Progenitor cell of endocrine pancreas (in vitro differentiated cells): ENCODE measurements around the gene AK9. TPM values are rescaled to one million over a fixed set of nuclear protein-coding genes. Genes with fewer than 3 reads are reported as not detected.
"Not testable (repeated sequence)": the region's sequence is repeated elsewhere in the genome, so short reads cannot be mapped to it uniquely, and the experiment has no call there.

ENCODE experiments used
- DNase-seq: peaks from one replicate; pipeline ENCODE4 v3.0.0; 2021; ENCODE audit warnings: low spot score; ENCODE audit not compliant: unreplicated experiment
- H3K27ac Mint-ChIP-seq: 2 replicates; pipeline ENCODE4 v1.8.0; 2021; ENCODE audit warnings: mild to moderate bottlenecking, moderate library complexity, mixed read lengths
- H3K27me3 Mint-ChIP-seq: 2 replicates; pipeline ENCODE4 v1.8.0; 2021; ENCODE audit warnings: mixed read lengths
- H3K36me3 Mint-ChIP-seq: 2 replicates; pipeline ENCODE4 v1.8.0; 2022; ENCODE audit warnings: mixed read lengths; ENCODE audit not compliant: insufficient read depth
- H3K4me1 Mint-ChIP-seq: 2 replicates; pipeline ENCODE4 v1.8.0; 2021; ENCODE audit warnings: low read depth, mixed read lengths
- H3K4me3 Mint-ChIP-seq: 2 replicates; pipeline ENCODE4 v1.8.0; 2021; ENCODE audit warnings: low read depth, mild to moderate bottlenecking, moderate library complexity, mixed read lengths
- H3K9me3 Mint-ChIP-seq: 2 replicates; pipeline ENCODE4 v1.8.0; 2021; ENCODE audit warnings: low read depth, mixed read lengths
- CTCF ChIP-seq: fragments of 200-600 bp; sonication (generic); IDR thresholded peaks from one replicate; pipeline ENCODE4 v1.5.0; 2021; ENCODE audit warnings: antibody characterized with exemption, mild to moderate bottlenecking; ENCODE audit not compliant: unreplicated experiment
- total RNA-seq: library from RNA; stranded (reverse); gene quantifications from 2 replicates; pipeline ENCODE4 v1.2.1, GENCODE V29; 2021

The AK9 gene
- total RNA-seq, 1 donor from 2014 or later = 12.8 TPM

DNA sequence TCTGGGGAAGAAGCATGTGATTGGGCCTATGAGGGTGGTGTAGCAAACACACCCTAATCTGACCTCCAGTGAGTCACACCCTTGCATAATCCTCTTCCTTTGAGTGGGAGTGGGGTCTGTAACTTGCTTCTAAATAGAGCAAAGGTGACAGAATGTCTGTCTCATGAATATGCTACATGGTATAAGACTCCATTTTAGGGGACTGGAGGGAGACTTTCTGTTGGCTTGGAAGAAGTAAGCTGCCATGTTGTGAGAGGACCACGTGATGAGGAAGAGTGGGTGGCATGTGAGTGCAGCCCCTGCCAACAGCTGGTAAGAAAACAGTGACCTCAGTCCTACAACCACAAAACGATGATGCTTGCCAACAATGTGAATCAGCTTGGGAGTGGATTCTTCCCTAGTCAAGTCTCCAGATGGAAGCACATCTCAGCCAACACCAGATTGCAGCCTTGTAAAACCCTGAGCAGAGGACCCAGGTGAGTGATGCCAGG, 3.7 kb downstream of the AK9 start:
- Mint-ChIP-seq H3K4me1 (peaks cover 9% of the 10 kb centered on the region), H3K9me3 (peaks cover 18% of the 10 kb centered on the region), H3K27me3 (no peaks in the 10 kb centered on the region), H3K27ac (no peak overlapping the region), H3K36me3 (peaks cover 17% of the 10 kb centered on the region), H3K4me3 (no peak overlapping the region)
- TF ChIP-seq CTCF = no peak
- no peak for DNase-seq

- H3K4me3 Mint-ChIP-seq = no peak overlapping the region
These were observed 4.3 kb downstream of the AK9 start for GRCh38 chr6:109686566-109687265.

DNA sequence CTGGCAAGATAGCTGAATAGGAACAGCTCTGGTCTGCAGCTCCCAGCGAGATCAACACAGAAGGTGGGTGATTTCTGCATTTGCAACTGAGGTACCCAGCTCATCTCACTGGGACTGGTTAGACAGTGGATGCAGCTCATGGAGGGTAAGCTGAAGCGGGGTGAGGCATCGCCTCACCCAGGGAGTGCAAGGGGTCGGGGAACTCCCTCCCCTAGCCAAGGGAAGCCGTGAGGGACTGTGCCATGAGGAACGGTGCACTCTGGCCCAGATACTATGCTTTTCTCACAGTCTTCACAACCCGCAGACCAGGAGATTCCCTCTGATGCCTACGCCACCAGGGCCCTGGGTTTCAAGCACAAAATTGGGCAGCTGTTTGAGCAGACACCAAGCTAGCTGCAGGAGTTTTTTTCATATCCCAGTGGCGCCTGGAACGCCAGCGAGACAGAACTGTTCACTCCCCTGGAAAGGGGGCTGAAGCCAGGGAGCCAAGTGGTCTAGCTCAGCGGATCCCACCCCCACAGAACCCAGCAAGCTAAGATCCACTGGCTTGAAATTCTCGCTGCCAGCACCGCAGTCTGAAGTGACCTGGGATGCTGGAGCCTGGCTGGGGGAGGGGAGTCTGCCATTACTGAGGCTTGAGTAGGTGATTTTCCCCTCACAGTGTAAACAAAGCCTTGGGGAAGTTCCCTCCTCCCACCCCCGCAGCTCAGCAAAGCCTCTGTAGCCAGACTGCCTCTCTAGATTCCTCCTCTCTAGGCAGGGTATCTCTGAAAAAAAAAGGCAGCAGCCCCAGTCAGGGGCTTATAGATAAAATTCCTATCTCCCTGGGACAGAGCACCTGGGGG, 12.1 kb downstream of the AK9 start:
- Mint-ChIP-seq H3K4me3 (peak overlapping the region; percentile 52), H3K36me3 (peaks cover 18% of the 10 kb centered on the region), H3K9me3 (peaks cover 26% of the 10 kb centered on the region), H3K27ac (peak overlapping the region; percentile 89)
- not testable (repeated sequence) for H3K27me3 Mint-ChIP-seq, DNase-seq, H3K4me1 Mint-ChIP-seq

More at GRCh38 chr6:109686566-109687265, 4.3 kb downstream of the AK9 start:
- no peak for TF ChIP-seq CTCF
- H3K4me1 Mint-ChIP-seq = peaks cover 6% of the 10 kb centered on the region
- H3K27ac Mint-ChIP-seq = no peak overlapping the region
- no peaks in the 10 kb centered on the region for H3K27me3 Mint-ChIP-seq
- H3K36me3 Mint-ChIP-seq = peaks cover 20% of the 10 kb centered on the region
- peaks cover 21% of the 10 kb centered on the region for H3K9me3 Mint-ChIP-seq
- no peak for DNase-seq

DNA sequence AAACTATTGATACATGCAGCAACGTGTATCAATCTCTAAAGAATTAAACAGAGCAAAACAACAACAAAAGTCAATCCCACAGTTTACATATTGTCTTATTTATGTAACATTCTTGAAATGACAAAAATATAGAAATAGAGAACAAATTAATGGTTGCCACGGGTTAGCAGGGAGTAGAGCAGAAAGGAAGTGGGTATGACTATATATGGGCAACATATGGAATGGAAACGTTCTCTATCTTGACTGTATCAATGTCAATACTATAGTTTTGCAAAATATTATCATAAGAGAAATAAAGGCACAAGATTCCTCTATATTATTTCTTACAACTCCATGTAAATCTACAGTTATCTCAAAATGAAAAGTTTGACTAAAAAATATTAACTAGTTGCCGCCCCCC, 12.8 kb downstream of the AK9 start:
- no peak for DNase-seq
- Mint-ChIP-seq H3K27me3 (no peaks in the 10 kb centered on the region), H3K9me3 (peaks cover 21% of the 10 kb centered on the region), H3K27ac (no peak overlapping the region), H3K4me1 (peaks cover 9% of the 10 kb centered on the region), H3K36me3 (peaks cover 13% of the 10 kb centered on the region), H3K4me3 (no peak overlapping the region)
- TF ChIP-seq CTCF = no peak

GRCh38 chr6:109676724-109677123, 14.3 kb downstream of the AK9 start:
- no peaks in the 10 kb centered on the region for H3K27me3 Mint-ChIP-seq
- peaks cover 9% of the 10 kb centered on the region for H3K4me1 Mint-ChIP-seq
- peaks cover 8% of the 10 kb centered on the region for H3K9me3 Mint-ChIP-seq
- no peak overlapping the region for H3K4me3 Mint-ChIP-seq
- DNase-seq = no peak
- TF ChIP-seq CTCF = no peak
- H3K27ac Mint-ChIP-seq = no peak overlapping the region
- H3K36me3 Mint-ChIP-seq = peaks cover 3% of the 10 kb centered on the region
